Measurements from ENCODE around the gene TM4SF20. TPM values are rescaled to one million over a fixed set of nuclear protein-coding genes. Genes with fewer than 3 reads are reported as not detected.
A peak's percentile ranks its signal among the peaks of the same experiment; 100 is the strongest.

Gene TM4SF20
- total and polyA plus RNA-seq, 10 of the 15 experiments (the other 5 are each of a cell fraction or from before 2014, with no cell fraction given), result 0.04 to 0.07 TPM; not detected in 8

DNA sequence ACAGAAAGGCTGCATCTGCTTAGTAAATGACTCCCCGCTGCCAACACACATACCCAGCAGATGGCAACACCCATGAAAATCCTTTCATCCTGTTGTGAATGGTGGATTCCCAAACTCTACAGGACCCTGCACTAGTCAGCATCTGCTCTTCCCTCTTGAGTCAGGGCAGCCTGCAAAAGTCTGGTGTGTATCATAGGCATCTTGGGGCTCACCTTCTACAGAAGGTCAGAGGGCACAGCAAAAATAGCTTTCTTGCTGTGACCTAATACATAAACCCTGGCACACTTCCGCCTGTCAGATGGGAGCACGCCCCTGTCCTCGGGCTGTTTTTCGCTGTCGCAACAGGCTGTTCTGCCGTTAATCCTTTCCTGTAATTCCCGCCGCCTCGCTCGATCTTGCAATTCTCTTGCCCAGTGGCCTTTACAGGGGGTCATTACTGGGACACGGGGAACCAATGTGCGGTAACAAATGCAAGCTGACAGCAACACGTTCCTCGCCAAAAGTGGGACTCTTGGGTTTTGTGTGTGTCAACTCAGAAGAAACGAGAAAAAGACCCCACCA lies 28.6 kb upstream of the TM4SF20 start (continued):
- 0 out of 2 replicates have a peak, but pooled peaks have one; percentile 14 for TF ChIP-seq MLLT1 (IDR thresholded peaks at IDR 0.05)

- no peak overlapping the region for H3K9ac ChIP-seq (ENCODE audit: control insufficient read depth, insufficient read depth, low read length)
- H3K27ac ChIP-seq (ENCODE audit: control insufficient read depth, insufficient read depth), result no peak overlapping the region
- no peak for DNase-seq (ENCODE audit: low read depth, low spot score)
- BruUV-seq (replicated peaks), result no TSS peak
- no peaks in the 10 kb centered on the region for H3K36me3 ChIP-seq (ENCODE audit: control insufficient read depth in 2 of 2, insufficient read depth in 2 of 2, low read length in 1 of 2)
- no peak overlapping the region for H3K4me3 ChIP-seq
- ChIA-PET POLR2A (interaction anchor here (0.5 to 1.9 kb wide), 5 partner anchors 19 to 359 kb away, joined by 3 to 5 read pairs (median 4); no protein-coding TSS in a partner anchor), SMC1A (ENCODE audit: uncharacterized antibody, unreplicated experiment) (interaction anchor here (0.6 to 13.3 kb wide), 39 partner anchors 9 to 455 kb away, joined by 3 to 191 read pairs (median 5); no protein-coding TSS in a partner anchor), CTCF (interaction anchor here (0.6 to 7.4 kb wide), 69 partner anchors 9 to 1025 kb away, joined by 3 to 127 read pairs (median 4); partner anchors contain the start of gene SCYGR1), RAD21 (ENCODE audit: unreplicated experiment) (interaction anchor here (0.5 to 5.2 kb wide), 40 partner anchors 9 to 456 kb away, joined by 3 to 61 read pairs (median 4); no protein-coding TSS in a partner anchor)
- H3K4me1 ChIP-seq (ENCODE audit: control insufficient read depth, insufficient read depth, low read length), result peaks cover 14% of the 10 kb centered on the region
- no peak overlapping the region for H3K4me2 ChIP-seq (ENCODE audit: control insufficient read depth, insufficient read depth)
- intact Hi-C loops (cut with micrococcal nuclease; ENCODE audit: unreplicated experiment) (loop anchor here (1.0 to 10.0 kb wide), 7 partner anchors 66 to 448 kb away; partner anchors contain the start of gene AGFG1), in situ Hi-C loops (cut with MboI) (loop anchor here (10.0 kb wide), 1 partner anchor 358 kb away; no protein-coding TSS in a partner anchor)
- H2AFZ ChIP-seq (ENCODE audit: control insufficient read depth, low read depth, low read length), result peak overlapping the region; percentile 20
- H4K20me1 ChIP-seq (ENCODE audit: control insufficient read depth, insufficient read depth), result no peaks in the 10 kb centered on the region
- peak; percentile 41 for FAIRE-seq
- ATAC-seq, result peak; percentile 67
- 9% methylated on average over 7 of the region's 7 CpGs for WGBS (ENCODE audit: insufficient coverage, insufficient replicate concordance, low lambda C conversion rate, missing lambda C conversion rate)
- no peaks in the 10 kb centered on the region for H3K27me3 ChIP-seq (replicated peaks in 1 of 2; ENCODE audit: control insufficient read depth in 2 of 2, insufficient read depth in 2 of 2, low read length in 1 of 2)
- no peaks in the 10 kb centered on the region for H3K9me3 ChIP-seq (replicated peaks; ENCODE audit: control insufficient read depth, insufficient read depth, low read length)
- no peaks in the 10 kb centered on the region for H3K79me2 ChIP-seq (ENCODE audit: control insufficient read depth, insufficient read depth, low read length)
- no peak for TF ChIP-seq SUZ12 (IDR thresholded peaks at IDR 0.05; ENCODE audit: unreplicated experiment)
- TF ChIP-seq ATF7 (IDR thresholded peaks at IDR 0.05; ENCODE audit: low read depth), result no peak
- no peak for TF ChIP-seq CBFB (IDR thresholded peaks at IDR 0.05; ENCODE audit: low read depth)
- TF ChIP-seq PAX5 (IDR thresholded peaks at IDR 0.05; ENCODE audit: borderline replicate concordance, low read depth, low read length), result no peak
- TF ChIP-seq TCF3 (IDR thresholded peaks at IDR 0.05; ENCODE audit: borderline replicate concordance, insufficient read depth, low read depth, low read length), result no peak
- TF ChIP-seq RELB (IDR thresholded peaks at IDR 0.05; ENCODE audit: low read depth), result peak; percentile 72; the same call in 1 of the 2 replicates
- TF ChIP-seq POU2F2 (IDR thresholded peaks at IDR 0.05; ENCODE audit: borderline replicate concordance, low read depth, low read length), result 0 out of 3 replicates have a peak, but pooled peaks have one; percentile 43
- no peak for TF ChIP-seq SUPT20H (IDR thresholded peaks at IDR 0.05; ENCODE audit: borderline replicate concordance, control insufficient read depth, low read depth, low read length)
- TF ChIP-seq EED (IDR thresholded peaks at IDR 0.05; ENCODE audit: low read depth), result peak; percentile 89
- no peak for TF ChIP-seq YY1 (IDR thresholded peaks at IDR 0.05; ENCODE audit: low read depth, low read length)
- TF ChIP-seq ZNF24 (IDR thresholded peaks at IDR 0.05), result 0 out of 2 replicates have a peak, but pooled peaks have one; percentile 32
- no peak for TF ChIP-seq RFX5 (IDR thresholded peaks at IDR 0.05; ENCODE audit: low read depth, low read length)
- peak; percentile 49; the same call in 1 of the 2 replicates for TF ChIP-seq CREB1 (IDR thresholded peaks at IDR 0.05; ENCODE audit: low read depth)
- TF ChIP-seq SMC3 (IDR thresholded peaks at IDR 0.05; ENCODE audit: borderline replicate concordance, low read length), result peak; percentile 86
- peak; percentile 94 for TF ChIP-seq IKZF1 (conservative IDR thresholded peaks at IDR 0.05)
- TF ChIP-seq TCF7 (IDR thresholded peaks at IDR 0.05; ENCODE audit: borderline replicate concordance), result no peak
These were observed 27.3 kb upstream of the TM4SF20 start for GRCh38 chr2:227406177-227407031.

All from GM12878 (cell line).